Jurkat, Clone E6-1 (cell line): ENCODE data around the gene TLR6. TPM values are rescaled to one million over a fixed set of nuclear protein-coding genes. Genes with fewer than 3 reads are reported as not detected.

Experiments used
- DNase-seq: peaks from one replicate; pipeline ENCODE4 v3.0.0-alpha.2; 2011; ENCODE audit warnings: low read depth, low spot score
- H3K4me3 ChIP-seq: 2 replicates; pipeline ENCODE4 v1.5.1; 2011; ENCODE audit warnings: mild to moderate bottlenecking, low read length, control low read depth, moderate library complexity
- polyA plus RNA-seq: library from polyadenylated mRNA; unstranded; fragments of >200 nt; gene quantifications from one replicate; pipeline ENCODE4 v1.2.1, GENCODE V29; 2012; ENCODE audit warnings: missing spikeins; ENCODE audit not compliant: insufficient read length, insufficient read depth

TLR6 gene
- 0.55 TPM for polyA plus RNA-seq

DNA sequence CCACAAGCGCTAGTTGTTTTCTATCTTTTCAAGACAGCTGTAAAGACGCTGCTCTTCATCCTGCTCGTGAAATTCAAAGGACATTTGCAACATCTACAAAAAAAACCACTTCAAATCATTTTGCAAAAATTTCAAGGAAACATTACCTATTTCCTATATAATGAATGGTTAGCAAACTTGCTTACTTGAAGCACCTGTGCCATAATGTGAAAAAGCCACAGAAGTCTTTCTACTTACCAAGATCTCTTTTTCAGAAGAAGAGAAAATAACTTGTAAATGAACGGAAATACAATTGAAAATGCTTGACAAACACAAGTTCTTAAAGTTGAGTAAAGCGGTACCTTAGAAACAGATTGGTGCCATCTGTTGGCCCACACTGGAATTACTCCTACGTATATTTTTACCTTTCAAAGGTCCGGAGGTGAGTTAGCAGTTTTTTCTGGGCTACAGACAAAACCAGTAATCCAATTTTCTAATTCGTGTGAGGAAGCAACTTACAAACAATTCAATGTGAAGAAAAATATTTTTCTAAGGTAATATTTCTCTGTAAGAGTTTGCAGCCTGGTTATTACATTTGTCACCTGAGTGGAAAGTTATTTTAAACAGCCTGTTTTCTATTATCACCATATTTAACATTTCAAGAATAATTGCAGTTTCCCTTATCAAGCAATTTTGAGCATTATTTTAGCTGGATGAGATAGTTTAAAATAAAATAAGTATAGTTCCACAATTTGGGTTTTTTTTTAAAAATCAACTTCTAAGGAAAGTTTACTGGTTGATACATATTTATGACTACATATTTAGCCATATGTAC is at the start of gene TLR6:
Gene TLR6, minus strand, starts transcription at position 294 of the 814 bp plus-strand sequence. CDS start 27,344 bp downstream, outside the sequence.
- H3K4me3 ChIP-seq, result peak within 1 kb of the TSS; percentile 35
- peak; percentile 90 for DNase-seq

DNA sequence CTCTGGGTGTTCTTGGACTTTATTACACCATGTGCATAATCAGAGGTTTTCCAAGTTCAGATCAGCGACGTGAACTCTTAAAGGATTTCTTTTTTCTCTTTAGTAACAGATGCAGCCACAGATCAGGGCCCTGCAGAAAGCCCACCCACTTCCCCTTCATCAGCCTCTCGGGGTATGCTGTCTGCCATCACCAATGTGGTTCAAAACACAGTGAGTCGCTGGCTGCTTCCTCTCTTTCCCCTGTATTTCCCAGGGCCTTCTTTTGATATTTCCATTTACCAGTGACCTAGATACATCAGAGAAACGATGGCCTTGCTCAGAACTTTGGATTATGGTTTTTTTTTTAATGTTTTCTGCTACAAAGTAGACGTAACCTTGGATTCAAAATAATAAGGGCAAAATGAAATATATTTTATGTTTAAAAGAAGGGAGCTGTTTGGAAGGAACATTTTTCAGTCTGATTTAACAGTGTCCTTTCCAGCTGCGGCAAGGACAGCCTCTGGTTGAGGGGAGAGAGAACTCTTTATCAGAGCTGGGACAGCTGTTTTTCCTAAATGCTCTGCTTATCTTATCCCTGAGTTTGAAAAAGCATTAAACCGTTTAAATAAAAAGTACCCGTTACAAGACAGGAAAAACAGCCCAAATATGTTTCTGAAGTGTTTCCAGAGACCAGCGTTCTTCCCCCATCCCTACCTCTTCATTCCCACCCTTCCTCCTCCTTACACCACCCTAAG is 49.2 kb upstream of the TLR6 start:
- H3K4me3 ChIP-seq, result no peak overlapping the region
- DNase-seq, result no peak

DNA sequence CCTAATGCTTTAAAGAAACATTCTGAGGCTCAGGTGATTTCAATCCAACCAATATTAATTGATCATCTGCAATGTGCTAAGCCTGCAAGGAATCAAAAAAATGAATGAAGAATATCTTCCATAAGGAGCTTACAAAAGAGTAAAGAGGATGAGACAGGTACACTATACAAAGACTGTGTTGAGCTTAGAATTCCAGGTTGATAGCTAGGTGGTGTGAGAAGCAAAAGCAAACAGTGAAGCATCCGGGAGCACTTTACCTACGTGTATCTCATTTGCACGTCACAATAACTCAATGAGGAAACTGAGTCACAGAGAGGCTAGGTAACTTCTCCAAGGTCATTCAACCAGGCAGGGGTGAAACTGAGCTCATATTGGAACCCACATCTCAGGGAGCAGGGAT is 48.1 kb upstream of the TLR6 start:
- DNase-seq, result no peak
- no peak overlapping the region for H3K4me3 ChIP-seq

DNA sequence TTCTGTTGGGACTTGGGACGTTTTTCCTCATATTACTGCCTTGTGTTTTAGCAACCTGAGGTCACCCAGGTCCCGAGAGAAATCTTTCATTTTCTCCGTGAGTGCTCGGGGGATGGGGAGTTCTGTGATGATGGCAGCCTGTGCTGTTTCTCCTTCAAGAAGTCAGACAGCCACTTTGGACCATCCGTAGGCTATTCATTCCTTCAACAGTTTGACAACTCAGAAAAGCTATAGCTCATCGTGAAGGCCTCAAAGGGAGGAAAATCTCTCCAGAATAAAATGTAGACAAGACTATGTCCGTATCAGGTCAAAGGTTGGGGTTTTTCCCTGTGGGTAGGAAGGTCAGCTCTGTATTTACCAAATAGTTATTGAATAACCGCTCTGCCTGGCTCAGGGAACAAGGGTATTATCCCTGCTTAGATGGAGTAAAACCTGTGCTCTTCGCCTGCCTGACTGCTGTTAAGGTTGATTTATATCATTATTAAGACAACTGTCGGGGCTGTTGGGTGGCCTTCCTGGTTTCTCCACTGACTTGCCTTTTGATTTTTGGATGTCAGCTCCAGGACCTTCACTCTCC is 47.6 kb upstream of the TLR6 start:
- DNase-seq, result no peak
- no peak overlapping the region for H3K4me3 ChIP-seq

DNA sequence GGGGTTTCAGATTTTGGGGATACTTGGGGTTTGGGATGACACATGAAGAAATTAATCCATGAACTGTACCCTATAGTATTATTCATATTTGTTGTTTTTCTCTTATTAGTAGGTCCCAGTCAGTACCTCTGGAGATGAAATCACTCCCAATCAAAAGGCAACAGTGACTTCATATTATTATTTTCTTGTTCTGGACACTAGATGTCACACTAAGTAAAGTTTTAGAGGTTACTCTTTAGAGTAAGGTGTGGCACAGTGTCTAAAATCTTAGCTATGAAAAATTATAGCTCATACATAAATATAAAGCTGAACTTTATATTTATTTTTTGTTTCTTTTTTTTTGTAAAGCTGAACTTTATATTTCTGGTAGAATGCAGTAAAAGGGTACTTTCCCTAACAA is 46.1 kb upstream of the TLR6 start:
- DNase-seq, result peak; percentile 12

GRCh38 chr4:38902221-38902620 is 45.6 kb upstream of the TLR6 start:
- H3K4me3 ChIP-seq, result no peak overlapping the region
- no peak for DNase-seq

More for the DNA sequence above, 46.1 kb upstream of the TLR6 start:
- no peak overlapping the region for H3K4me3 ChIP-seq

DNA sequence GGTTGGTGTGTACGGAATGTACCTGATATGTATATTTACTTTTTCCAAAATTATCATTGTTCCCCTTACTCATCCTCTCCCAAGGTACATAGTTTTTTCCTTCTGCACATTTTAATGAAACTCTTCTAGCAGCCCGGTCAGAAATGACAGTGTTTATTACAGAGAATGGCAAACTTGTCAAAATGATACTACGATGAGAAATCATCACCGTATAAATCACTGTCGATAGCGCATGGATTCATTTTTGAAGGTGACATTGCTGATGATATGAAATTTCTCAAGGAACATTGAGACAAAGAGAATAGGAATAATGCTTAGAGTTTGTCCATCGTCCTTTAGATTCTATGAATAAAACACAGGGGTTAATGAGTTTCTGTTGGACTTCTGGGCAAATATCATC is 41.6 kb upstream of the TLR6 start:
- DNase-seq, result no peak
- H3K4me3 ChIP-seq, result no peak overlapping the region

GRCh38 chr4:38896940-38897339 is 40.3 kb upstream of the TLR6 start:
- no peak overlapping the region for H3K4me3 ChIP-seq
- no peak for DNase-seq

DNA sequence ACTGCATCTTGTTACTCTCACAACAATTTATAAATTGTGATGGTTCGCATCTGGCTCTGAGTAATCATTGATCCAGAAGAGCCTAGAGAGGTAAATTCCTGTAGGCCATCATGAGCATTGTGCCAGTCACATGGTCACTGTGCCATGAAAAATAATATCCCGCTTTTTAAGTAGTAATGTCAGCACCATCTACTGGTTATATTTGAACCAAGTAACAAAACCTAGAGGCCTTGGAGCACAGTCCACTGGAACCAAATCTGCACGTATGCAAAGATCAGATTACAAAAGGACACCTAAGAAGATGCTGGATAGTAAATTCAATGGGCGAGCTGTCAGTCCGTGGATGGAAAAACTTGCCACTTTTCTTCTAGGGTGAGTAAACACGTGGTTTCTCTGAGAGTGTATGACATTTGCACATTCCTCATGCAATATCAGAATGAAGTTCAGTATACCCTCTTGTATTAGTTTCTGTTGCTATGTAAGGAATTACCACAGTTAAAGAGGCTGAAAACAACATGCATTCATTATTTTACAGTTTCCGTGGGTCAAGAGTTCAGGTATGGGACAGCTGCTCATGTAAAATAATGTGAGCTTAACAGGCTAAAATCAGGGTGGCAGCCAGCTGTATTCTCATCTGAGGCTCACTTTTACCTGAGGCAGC is 37.8 kb upstream of the TLR6 start:
- H3K4me3 ChIP-seq, result no peak overlapping the region
- DNase-seq, result no peak

GRCh38 chr4:38891051-38891983 is 34.7 kb upstream of the TLR6 start:
- no peak overlapping the region for H3K4me3 ChIP-seq
- no peak for DNase-seq

GRCh38 chr4:38889143-38889542 is 32.5 kb upstream of the TLR6 start:
- DNase-seq, result no peak
- H3K4me3 ChIP-seq, result no peak overlapping the region

DNA sequence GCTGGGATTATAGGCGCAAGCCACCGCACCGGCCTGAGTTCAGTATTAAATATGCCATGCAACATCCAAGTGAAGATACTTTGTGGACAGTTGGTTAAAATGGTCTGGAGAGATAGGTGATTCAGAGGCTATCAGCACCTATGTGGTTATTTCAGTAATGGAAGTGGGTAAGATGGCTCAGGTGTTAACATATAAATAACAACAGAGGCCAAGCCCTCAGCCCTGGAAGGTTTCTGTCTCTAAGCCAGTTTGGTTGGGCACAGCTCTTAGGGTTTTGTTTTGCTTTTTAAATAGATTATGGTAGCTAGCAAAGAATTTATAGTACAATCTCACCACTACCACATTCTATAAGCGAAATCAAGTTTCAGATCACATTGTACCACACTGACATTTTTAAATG is 27.6 kb upstream of the TLR6 start:
- H3K4me3 ChIP-seq, result no peak overlapping the region
- DNase-seq, result no peak

DNA sequence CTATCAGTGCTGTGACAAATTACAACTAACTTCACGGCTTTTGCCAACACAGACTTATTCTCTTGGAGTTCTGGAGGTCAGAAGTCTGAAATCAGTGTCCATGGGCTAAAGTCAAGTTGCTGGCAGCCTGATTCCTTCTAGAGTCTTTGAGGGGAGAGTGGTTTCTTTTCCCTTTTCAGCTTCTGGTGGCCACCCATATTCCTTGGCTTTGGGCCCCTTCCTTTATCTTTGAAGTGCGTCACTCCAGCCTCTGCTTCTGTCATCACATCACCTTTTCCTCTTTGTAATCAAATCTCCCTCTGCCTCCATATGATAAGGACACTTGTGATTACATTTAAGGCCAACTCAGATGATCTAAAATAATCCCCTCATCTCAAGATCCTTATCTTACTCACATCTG is 20.0 kb upstream of the TLR6 start:
- no peak for DNase-seq
- no peak overlapping the region for H3K4me3 ChIP-seq

DNA sequence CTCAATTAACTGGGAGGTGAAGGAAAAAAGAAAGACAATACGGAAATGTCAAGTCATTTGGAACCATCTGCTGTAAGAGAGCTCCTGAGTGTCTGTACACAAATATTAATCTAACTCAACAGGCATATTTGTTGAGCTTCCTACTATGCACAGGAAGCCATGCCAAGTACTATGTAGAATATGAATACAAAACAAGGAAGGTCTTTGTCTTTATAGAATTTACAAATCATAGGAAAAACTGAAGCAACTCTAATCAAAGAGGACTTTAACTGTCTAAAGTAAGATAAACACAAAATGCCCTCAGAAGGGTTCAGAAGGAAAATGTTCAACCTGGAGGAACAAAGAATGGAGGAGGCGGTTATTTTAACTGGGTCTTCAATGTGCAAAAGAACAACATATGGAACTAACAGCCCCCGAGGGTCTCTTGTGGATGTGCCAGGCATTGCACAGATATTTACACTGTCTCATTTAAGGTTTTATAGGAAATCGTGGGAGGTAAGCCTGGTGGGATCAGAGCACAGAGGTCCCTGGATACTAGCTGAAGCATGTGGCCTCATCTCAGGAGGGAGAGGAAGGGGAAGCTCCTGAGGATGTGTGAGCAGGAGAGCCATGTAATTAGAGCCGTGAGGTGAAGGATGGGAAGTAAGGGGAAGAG is 16.8 kb upstream of the TLR6 start:
- H3K4me3 ChIP-seq, result no peak overlapping the region
- DNase-seq, result no peak

- H3K4me3 ChIP-seq, result no peak overlapping the region
- no peak for DNase-seq
Measured at GRCh38 chr4:38872620-38873019, 16.0 kb upstream of the TLR6 start.

- H3K4me3 ChIP-seq, result no peak overlapping the region
- DNase-seq, result no peak
Measured at GRCh38 chr4:38871593-38871992, 15.0 kb upstream of the TLR6 start.

- DNase-seq, result no peak
Measured at GRCh38 chr4:38870098-38870808, 13.6 kb upstream of the TLR6 start.

GRCh38 chr4:38869511-38869910 is 12.9 kb upstream of the TLR6 start:
- no peak for DNase-seq
- H3K4me3 ChIP-seq, result no peak overlapping the region

More at GRCh38 chr4:38870098-38870808, 13.6 kb upstream of the TLR6 start:
- no peak overlapping the region for H3K4me3 ChIP-seq
